HG03097 (cell line): ENCODE results near the gene DIS3L.
"Not testable (repeated sequence)": the region's sequence is repeated elsewhere in the genome, so short reads cannot be mapped to it uniquely, and the experiment has no call there.

Experiments
- ATAC-seq: cut with Tn5 transposase; IDR thresholded peaks from one replicate; pipeline ENCODE4 v1.9.1; 2021; ENCODE audit not compliant: unreplicated experiment, low FRiP score

DIS3L gene

DNA sequence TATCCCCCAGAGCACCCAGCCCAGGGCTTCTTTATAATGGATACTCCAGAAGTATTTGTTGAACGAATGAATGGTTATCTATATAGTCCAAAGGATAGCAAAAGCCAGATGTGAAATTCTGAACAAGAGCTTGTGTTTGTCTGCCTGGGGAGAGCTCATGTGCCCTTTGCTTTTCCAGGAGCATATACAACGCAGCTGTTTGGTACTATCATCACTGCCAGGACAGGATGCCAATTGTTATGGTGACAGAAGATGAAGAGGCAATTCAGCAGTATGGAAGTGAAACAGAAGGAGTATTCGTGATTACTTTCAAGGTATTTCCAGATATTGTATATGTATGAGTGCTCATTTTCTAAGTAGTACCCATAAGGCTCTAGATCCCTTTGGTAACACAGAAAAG, 15.2 kb downstream of the DIS3L start:
- ATAC-seq: no peak

DNA sequence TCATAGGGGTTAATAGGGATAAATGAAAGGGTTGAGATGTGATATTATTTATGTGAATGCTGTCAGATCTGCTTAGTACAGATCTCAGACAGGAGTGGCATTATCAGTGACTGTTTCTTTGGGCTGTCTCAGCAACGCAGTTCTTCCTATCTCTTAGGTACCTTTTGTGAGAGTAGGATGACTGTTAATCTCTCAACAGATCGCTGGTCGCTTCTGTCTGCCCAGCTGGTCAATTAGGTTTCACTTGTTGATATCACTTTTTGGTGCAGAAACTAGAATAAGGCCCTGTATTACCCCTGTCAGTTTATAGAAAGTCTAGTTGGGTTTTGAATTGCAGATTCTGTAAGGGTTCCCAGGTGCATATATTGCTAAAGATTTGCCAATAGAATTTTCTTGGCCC, 16.5 kb downstream of the DIS3L start:
- ATAC-seq: no peak

DNA sequence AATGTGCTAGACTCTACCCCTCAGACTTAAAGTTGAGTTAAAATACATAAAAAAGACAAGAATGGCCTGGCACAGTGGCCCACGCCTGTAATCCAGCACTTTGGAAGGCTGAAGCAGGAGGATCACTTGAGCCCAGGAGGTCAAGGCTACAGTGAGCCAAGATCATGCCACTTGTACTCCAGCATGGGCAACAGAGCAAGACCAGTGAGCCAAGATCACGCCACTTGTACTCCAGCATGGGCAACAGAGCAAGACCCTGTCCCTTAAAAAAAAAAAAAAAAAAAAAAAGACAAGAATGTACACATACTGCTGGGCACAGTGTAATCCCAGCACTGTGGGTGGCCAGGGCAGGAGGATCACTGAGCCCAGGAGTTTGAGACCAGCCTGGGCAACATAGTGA, 17.4 kb downstream of the DIS3L start:
- ATAC-seq: no peak

DNA sequence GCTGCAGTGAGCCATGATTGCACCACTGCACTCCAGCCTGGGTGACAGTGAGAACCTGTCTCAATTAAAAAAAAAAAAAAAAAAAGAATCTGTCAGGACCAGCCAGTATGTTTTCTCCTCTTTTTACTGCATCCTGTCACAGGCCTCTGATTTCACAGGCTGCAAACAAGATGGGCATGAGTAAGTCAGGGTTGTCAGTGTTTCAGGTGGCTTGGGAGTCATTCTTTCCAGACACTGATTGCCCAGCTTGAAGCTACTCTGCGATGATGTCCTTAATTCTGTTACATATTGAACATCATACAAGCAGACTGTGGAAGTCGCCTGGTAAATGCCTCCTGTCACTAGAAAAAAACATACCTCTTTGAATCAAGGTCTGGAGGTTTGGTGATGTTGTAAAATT, 18.8 kb downstream of the DIS3L start:
- ATAC-seq: no peak

DNA sequence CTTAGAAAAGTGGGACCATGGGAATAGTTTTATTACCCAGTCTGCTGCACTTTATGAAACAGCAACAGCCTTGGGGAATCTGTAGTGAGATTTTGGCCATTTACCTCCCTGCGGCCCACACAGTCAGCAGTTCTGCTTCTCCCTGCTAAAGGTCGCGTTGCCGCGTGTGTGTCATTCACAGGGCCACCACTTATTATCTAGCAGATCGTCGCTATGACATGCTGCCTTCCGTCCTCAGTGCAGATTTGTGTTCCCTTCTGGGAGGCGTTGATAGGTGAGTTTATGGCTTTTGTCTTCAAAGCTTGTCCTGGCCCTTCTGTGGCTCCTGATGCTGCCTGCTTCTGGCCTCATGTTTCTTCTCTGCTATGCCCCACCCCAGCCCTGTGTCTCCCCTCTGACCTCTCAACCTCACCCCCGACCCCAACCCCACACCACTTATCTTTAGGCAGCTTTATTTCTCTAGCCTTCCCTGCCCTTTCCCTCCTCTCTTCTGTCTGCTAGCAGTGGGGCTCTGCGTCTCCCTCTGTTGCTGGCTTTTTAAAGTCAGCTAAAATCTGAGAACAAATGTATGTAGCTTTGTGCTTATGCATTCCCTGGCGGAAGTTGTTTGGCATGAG, 30.1 kb downstream of the DIS3L start:
- no peak for ATAC-seq

DNA sequence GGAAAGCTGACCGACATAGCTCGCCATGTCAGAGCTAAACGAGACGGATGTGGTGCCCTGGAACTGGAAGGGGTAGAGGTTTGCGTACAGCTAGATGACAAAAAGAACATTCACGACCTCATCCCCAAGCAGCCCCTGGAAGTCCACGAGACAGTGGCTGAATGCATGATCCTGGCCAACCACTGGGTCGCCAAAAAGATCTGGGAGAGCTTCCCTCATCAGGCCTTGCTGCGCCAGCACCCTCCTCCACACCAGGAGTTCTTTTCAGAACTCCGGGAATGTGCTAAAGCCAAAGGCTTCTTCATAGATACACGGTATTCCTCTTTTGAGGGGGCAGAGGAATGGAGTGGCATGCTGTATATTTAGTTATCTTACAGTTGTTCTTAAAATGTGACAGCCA, 32.7 kb downstream of the DIS3L start:
- ATAC-seq: no peak

DNA sequence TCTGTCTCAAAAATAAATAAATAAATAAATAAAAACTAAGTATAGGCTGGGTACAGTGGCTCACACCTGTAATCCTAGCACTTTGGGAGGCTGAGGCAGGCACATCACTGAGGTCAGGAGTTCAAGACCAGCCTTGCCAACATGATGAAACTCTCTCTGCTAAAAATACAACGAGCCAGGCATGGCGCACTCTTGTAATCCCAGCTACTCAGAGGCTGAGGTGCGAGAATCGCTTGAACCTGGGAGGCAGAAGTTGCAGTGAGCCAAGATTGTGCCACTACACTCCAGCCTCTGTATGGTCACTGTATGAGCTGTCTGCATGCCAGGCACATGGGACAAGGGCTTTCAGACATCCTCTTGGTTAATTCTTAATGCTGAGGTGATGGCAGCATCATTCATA, 34.4 kb downstream of the DIS3L start:
- ATAC-seq: no peak

DNA sequence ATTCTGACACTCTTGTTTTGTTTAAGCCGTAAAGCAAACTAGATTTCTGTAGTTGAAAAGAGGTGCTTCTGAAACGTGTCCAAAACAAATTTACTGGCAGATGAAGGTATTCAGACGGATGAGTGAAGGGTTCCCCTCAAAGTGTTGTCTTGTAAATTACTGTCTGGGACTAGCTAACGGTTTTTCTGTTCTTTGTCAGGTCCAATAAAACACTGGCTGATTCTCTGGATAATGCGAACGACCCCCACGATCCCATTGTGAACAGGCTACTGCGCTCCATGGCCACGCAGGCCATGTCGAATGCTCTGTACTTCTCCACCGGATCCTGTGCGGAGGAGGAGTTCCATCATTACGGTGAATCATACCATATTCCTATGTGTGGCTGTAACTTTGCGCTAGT, 35.4 kb downstream of the DIS3L start:
- no peak for ATAC-seq

DNA sequence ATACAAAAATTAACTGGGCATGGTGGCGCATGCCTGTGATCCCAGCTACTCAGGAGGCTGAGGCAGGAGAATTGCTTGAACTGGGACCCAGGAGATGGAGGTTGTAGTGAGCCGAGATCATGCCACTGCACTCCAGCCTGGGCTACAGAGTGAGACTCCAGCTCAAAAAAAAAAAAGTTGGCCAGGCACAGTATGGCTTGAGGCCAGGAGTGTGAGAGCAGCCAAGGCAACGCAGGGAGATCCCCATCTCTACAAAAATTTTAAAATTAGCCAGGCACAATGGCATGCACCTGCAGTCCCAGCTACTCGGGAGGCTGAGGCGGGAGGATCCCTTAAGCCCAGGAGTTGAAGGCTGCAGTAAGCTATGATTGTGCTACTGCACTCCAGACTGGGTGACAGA, 55.2 kb downstream of the DIS3L start:
- ATAC-seq: not testable (repeated sequence)

DNA sequence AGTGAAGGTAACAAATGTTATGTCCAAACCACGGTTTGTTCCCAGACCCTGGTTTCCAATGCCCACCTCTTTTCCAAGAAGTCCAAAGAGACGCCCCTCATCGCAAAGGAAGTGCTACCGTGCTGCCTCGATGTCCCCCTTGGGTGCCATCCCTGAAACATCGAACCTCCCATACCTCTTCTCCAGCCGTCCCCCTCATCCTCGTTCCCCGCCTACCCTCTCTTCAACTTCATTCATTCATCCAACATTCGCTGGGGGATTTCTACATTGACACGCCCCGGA, 62.6 kb downstream of the DIS3L start:
- no peak for ATAC-seq

DNA sequence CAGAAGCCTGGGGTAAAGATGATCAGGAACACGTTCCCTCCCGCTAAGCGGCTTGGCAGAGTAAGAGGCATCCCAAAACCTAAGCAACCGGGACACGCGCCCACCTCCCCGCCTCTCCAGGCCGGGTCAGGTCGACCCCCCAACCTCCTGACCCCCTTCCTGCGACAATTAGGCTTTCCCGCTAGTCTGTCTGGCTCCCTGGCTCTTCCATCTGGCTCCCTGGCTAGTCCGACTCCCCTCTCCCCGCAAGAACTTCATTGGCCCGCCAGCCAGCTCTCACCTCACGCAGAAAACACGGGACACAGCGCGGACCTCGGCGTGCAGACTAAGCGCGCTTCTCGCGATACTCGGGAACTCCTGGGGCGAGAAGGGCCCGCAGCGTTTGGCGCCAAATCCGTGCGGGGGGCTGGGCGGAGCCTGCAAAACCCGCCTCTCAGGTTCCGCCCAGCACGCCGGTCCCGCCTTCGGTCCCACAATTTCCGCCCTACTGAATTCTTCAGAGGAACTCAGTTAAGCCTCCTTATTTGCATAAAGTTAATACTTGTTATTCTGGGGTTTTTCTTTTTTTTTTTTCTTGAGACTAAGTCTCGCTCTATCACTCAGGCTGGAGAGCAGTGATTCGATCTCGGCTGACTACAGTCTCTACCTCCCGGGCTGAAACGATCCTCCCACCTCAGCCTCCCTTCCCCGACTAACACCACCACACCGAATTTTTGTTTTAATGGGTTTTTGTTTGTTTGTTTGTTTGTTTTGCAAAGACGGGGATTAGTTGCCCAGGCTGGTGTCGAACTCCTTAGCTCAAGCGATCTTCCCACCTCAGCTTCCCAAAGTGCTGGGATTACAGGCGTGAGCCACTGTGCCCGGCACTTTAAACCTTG, 63.2 kb downstream of the DIS3L start, which contains the start of gene TIPIN:
TIPIN (minus strand) TSS at position 327 of the 878 bp plus-strand sequence. CDS start 3,738 bp downstream, outside the sequence.
- peak; percentile 90 for ATAC-seq

DNA sequence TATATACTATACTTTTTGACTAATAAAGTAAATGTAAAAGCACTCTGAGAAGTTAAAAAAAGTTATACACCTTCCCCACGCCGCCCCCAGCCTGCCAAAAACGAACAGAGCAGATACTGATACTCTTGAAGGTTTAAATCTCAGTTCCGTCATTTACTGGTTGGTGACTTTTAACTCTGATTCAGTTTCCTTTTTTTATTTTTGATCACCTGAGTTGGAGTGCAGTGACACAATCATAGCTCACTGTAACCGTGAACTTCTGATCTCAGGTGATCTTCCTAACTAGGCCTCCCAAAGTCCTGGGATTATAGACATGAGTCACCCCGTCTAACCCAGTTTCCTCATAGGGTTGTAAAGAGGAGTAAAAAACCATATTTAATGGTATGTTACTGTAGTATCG, 66.4 kb downstream of the DIS3L start:
- no peak for ATAC-seq

DNA sequence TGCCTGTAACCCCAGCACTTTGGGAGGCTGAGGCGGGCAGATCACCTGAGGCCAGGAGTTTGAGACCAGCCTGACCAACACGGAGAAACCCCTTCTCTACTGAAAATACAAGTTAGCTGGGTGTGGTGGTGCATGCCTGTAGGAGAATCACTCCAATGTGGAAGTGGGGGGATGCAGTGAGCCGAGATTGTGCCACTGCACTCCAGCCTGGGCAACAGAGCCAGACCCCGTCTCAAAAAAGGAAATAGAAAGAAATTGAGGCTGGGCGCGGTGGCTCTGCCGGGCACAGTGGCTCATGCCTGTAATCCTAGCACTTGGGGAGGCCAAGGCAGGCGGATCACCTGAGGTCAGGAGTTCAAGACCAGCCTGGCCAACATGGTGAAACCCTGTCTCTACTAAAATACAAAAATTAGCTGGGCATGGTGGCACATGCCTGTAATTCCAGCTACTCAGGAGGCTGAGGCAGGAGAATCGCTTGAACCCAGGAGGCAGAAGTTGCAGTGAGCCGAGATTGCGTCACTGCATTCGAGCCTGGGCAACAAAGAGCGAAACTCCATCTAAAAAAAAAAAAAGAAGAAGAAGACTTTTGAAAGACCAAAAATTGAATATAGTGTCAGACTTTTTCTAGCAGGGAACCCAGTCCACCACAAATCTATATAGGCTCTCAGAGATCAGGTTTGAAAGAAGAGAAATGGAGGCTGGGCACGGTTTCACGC, 68.5 kb downstream of the DIS3L start:
- ATAC-seq: not testable (repeated sequence)

DNA sequence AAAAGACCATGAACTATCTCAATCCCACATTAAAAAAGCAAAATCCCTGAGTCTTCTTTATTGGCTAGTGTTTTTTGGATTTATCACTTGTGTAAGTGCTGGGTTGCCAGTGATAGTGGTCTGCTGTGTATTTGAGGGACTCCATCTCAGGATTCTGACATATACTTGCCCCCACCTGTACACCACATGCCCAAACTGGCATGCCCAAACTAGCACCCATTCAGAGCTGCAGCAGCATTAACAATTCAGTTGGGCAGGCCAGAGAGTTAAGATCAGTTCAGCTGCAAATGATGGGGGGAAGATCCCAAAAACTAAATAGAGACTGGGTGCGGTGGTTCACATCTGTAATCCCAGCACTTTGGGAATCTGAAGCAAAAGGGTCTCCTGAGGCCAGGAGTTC, 69.4 kb downstream of the DIS3L start:
- no peak for ATAC-seq

DNA sequence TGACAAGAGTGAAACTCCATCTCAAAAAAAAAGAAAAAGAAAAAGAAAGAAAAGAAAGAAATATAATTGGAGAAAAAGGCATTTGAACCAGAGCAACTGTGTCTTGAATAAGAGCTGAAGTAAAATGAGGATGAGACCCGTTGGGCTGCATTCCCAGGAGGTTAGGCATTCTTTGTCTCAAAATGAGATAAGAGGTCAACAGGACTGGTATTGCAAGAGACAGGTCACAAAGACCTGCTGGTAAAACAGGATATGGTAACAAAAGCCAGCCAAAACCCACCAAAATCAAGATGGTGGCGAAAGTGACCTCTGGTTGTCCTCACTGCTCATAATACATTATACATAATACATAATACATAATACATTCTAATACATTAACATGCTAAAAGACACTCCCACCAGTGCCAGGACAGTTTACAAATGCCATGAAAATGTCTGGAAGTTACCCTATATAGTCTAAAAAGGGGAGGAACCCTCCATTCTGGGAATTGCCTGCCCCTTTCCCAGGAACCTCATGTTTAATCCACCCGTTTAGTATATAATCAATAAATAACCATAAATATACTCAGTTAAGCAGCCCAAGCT, 71.7 kb downstream of the DIS3L start:
- no peak for ATAC-seq

DNA sequence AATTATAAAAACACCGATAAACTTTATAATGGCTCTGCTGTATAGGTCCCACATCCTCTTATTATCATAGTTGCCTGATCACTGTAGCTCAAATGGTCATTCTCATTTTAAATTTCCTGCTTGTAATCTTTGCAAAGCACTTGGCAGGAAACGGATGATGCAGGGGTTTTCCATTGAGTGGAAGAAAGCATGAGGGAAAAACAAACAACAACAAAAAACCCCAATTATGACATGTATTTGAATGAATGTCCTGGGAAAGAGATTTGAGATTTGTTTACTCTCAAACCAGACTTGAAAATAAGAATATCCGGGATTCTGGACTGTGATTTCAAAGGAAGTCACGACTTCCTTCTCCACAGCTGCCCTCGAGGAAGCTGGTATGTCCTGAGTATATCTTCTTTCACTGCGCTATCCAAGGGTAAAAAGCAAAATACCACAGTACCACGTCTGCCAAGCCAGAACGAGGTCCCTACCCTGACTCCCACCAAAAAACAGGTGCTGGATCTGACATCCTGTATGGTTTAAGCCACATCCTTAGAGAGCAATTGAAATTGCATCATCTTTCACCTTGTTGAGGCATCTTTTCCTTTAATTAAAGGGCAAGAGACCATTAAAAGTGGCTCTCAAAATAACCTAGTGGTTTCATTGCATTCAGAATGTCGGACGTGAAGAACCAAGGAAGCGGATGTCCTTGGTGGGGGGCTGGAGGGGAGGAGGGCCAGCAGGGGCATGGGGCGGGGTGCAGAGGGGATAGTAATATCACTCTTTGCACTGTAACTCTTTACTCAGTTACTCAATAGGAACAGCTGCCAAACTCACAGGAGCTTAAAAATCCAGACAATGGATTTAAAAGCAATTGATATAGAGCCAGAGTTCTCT, 76.6 kb downstream of the DIS3L start:
- no peak for ATAC-seq

DNA sequence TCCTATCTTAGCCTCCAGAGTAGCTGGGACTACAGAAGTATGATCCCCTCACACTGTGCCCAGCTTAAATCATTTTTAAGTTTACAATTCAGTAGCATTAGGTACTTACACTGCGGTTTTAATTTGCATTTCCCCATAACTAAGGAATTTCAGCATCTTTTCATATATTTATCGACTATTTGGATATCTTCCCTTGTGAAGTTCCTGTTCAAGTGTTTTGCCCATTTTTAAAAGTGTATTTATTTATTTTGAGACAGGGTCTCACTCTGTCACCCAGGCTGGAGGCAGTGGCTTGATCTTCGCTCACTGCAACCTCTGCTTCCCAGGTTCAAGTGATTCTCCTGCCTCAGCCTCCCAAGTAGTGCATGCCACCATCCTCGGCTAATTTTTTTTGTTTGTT, 80.8 kb downstream of the DIS3L start:
- ATAC-seq: no peak

DNA sequence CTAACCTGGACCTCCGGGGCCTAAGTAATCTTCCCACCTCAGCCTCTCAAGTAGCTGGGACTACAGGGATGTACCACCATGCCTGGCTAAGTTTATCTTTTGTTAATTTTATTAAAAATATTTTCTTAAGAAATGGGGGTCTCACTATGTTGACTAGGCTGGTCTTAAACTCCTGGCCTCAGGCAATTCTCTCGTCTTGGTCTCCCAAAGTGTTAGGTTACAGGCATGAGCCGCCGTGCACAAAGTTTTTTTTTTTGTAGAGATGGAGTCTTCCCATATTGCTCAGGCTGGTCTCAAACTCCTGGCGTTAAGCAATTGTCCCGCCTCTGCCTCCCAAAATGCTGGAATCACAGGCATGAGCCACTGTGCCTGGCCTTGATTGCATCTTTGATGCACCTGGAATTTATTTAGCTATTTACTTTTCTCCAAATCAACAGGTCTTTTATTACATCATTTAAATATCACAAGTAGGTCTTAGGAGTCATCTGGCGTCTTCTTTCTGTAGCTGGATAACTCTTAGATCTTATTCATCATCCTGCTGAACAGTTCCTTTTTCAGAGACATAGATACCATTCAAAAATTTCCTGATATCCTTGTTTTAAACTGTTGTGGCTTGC, 85.6 kb downstream of the DIS3L start:
- no peak for ATAC-seq

DNA sequence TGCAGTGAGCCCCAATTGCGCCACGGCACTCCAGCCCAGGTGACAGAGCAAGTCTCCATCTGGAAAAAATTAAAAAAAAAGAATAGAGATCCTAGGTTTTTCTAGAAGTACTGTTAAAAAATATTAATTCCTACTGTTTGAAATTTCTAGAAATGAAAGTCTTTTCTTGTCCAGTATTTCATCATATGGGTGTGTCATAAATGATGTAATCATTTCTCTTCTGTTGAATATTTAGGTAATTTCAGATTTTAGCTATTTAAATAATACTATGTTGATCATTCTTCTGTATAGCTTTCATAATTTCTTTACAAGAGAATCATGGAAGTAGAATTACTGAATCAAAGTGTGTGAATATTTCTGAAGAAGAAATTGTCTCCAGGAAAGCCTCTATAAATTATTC, 88.0 kb downstream of the DIS3L start:
- ATAC-seq: not testable (repeated sequence)
